Aorta (tissue), 5 donors: ENCODE measurements around the gene CNIH3. TPM values are rescaled to one million over a fixed set of nuclear protein-coding genes. Genes with fewer than 3 reads are reported as not detected.

ENCODE experiments used
- ATAC-seq: fragments of 200-7000 bp; cut with Tn5 transposase; one replicate; pipeline ENCODE4 v1.9.1; 2022; ENCODE audit warnings: moderate library complexity; ENCODE audit not compliant: low FRiP score
- DNase-seq, 2 donors: peaks; one replicate each; pipeline ENCODE4 v3.0.0-alpha.2; 2020
- H3K27ac ChIP-seq, 2 donors: one replicate each; pipeline ENCODE4 v1.5.1; 2013; ENCODE audit warnings: low read length in 2 of 2, mild to moderate bottlenecking in 2 of 2, moderate library complexity in 2 of 2, control low read depth in 1 of 2, inconsistent platforms in 1 of 2, low read depth in 1 of 2
- H3K27me3 ChIP-seq, 2 donors: one replicate each; pipeline ENCODE4 v1.6.1; 2013; ENCODE audit warnings: control low read depth in 1 of 2, low read length in 1 of 2, mild to moderate bottlenecking in 1 of 2, moderate library complexity in 1 of 2; ENCODE audit not compliant: insufficient read depth in 2 of 2, control insufficient read depth in 1 of 2
- H3K36me3 ChIP-seq, 2 donors: one replicate each; pipeline ENCODE4 v1.6.1; 2013; ENCODE audit warnings: control low read depth in 1 of 2, low read length in 1 of 2, mild to moderate bottlenecking in 1 of 2; ENCODE audit not compliant: insufficient read depth in 2 of 2, control insufficient read depth in 1 of 2
- H3K4me1 ChIP-seq, 2 donors: one replicate each; pipeline ENCODE4 v1.6.1; 2013; ENCODE audit warnings: low read length in 2 of 2, control low read depth in 1 of 2, mild to moderate bottlenecking in 1 of 2, moderate library complexity in 1 of 2; ENCODE audit not compliant: insufficient read depth in 2 of 2, control insufficient read depth in 1 of 2
- H3K4me3 ChIP-seq, 2 donors: one replicate each; pipeline ENCODE4 v1.5.1; 2013; ENCODE audit warnings: low read length in 2 of 2, control low read depth in 1 of 2, mild to moderate bottlenecking in 1 of 2
- H3K9me3 ChIP-seq: one replicate; pipeline ENCODE4 v1.6.1; 2013; ENCODE audit warnings: mild to moderate bottlenecking, low read length; ENCODE audit not compliant: control insufficient read depth
- WGBS, 2 donors: extraction: QIAGEN DNeasy Blood & Tissue Kit; methylation state at CpG; one replicate each; pipeline ENCODE4 v1.1.7; 2013; 5-methylcytosine and 5-hydroxymethylcytosine counted together
- intact Hi-C, 2 donors: fragments of 100-400 bp; cut with DNase I; formaldehyde crosslinking; loops; one replicate each; pipeline versions ENCODE4 v1.14.2 to v1.15.0; 2022
- polyA plus RNA-seq, 2 donors: library from polyadenylated mRNA; stranded (reverse); fragments of 200-250 nt; gene quantifications; one replicate each; pipeline ENCODE4 v1.2.3, GENCODE V29; 2013
- total RNA-seq, 2 donors: library from RNA; stranded (reverse); fragmentation: NEBNext Ultra II Directional; extraction: Animal tissue kit (Norgen Biotek cat#: 25700); gene quantifications; one replicate each; pipeline ENCODE4 v1.2.1, GENCODE V29; 2021
- donor health status: healthy with polysubstance abuse.
- donor health status: Bipolar disorder and iron deficiency.
- donor health status: DM: no; HTN: no; CAD: no.
- donor health status: DM: no; HTN: no; CAD: no.
- donor health status: DM: yes; HTN: yes; CAD: no.

The CNIH3 gene
- total and polyA plus RNA-seq, 4 donors: 2.4 to 8.2 (median 3.3) TPM

DNA sequence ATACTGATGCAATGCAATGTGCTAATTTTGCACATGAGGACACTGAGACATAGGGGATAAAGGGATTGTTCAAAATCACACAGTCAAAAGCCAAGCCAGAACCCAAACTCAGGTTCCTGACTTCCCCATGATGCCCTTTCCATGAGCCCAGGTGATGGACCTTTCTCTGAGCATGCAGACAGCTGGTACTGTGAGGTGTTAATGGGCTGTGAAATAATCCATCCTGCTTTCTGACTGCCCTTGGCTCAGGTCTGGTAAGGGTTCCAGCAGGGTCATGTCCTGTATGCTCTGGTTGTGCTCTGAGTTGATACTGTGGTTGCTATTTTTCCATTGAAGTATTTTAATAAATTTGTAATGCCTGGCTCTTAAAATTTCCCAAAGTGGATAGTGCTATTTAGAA is 50.0 kb downstream of the CNIH3 start:
- ATAC-seq: no peak
- no peaks in the 10 kb centered on the region for H3K36me3 ChIP-seq
- no peaks in the 10 kb centered on the region for H3K27me3 ChIP-seq
- no peak overlapping the region for H3K4me3 ChIP-seq
- H3K4me1 ChIP-seq: no peaks in the 10 kb centered on the region
- no peaks in the 10 kb centered on the region for H3K9me3 ChIP-seq
- intact Hi-C loops: no loop called here
- no peak for DNase-seq
- no peak overlapping the region for H3K27ac ChIP-seq

- 49 to 55% methylated on average over 2 of the region's 2 CpGs for WGBS, 2 donors
- ATAC-seq (no peak), DNase-seq (no peak)
- no peaks in the 10 kb centered on the region for H3K4me1 ChIP-seq
- H3K27ac ChIP-seq: no peak overlapping the region
- H3K9me3 ChIP-seq: no peaks in the 10 kb centered on the region
- intact Hi-C loops: no loop called here
- no peaks in the 10 kb centered on the region for H3K36me3 ChIP-seq
- H3K27me3 ChIP-seq: no peaks in the 10 kb centered on the region
- H3K4me3 ChIP-seq: no peak overlapping the region
Observed at GRCh38 chr1:224666913-224667312, 50.8 kb downstream of the CNIH3 start.

DNA sequence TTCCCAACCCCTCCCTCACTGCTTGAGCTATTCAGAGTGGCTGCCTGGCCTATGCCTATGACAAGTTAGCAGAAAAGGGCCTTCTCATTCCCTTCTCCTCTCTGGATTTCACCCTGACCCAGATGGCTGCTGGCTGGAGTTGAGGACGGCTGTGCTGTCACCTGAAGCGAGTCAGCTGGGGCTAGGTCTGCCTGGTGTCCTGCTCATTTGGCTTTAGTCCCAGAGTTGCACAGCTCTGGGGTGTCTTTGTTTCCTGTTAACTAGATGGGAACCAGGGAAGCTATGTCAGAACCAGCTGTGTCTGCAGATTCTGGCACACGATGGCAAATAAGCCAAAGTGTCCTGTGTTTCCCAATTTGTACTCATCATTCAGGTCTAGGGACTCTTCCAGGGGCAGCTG is 52.9 kb downstream of the CNIH3 start:
- Histone ChIP-seq H3K4me1 (no peaks in the 10 kb centered on the region), H3K27me3 (no peaks in the 10 kb centered on the region), H3K27ac (no peak overlapping the region), H3K36me3 (no peaks in the 10 kb centered on the region), H3K9me3 (no peaks in the 10 kb centered on the region), H3K4me3 (no peak overlapping the region)
- intact Hi-C loops: no loop called here
- ATAC-seq (no peak), DNase-seq (no peak)
- WGBS, 2 donors: 68 to 80% methylated on average over 3 of the region's 3 CpGs

DNA sequence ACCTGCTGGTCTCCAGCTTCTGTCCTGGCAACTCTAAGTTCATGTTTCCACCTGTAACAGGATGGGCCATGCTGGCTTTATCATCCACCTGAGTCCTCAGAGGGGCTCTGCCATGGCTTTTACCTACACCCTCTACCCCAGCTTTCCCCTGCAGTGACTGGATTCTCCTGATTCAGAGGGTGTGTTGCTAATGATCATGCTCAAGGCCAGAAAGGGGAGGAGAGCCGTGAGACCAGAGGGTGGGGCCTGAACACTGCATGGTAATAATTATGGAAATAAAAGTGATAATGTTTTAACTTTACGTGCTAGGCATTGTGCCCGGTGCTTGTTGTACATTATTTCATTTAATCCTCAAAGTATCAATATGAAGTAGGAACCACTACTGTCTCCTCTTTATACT is 53.3 kb downstream of the CNIH3 start:
- Histone ChIP-seq H3K27ac (no peak overlapping the region), H3K36me3 (no peaks in the 10 kb centered on the region), H3K9me3 (no peaks in the 10 kb centered on the region), H3K4me1 (no peaks in the 10 kb centered on the region), H3K27me3 (no peaks in the 10 kb centered on the region), H3K4me3 (no peak overlapping the region)
- 87 to 88% methylated on average over 3 of the region's 3 CpGs for WGBS, 2 donors
- no peak for ATAC-seq
- DNase-seq: no peak
- intact Hi-C loops: no loop called here

DNA sequence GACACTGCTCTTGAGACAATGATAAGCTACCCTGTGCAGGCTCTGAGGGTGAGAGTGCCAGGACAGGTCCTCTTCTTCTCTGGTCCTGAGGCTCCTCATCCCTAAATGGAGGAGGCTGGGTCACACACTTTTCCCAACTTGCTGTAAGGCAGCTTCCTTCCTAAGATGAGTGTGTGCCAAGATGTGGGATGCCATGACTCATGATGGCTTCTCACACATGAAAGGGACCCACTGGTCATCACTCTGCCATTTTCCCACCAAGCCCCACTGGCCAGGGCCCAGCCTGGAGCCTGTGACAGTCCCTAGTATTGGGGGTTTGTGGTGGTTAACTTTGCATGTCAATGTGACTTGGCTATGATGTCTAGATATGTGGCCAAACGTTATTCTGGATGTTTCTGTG is 54.4 kb downstream of the CNIH3 start:
- no peaks in the 10 kb centered on the region for H3K9me3 ChIP-seq
- H3K27me3 ChIP-seq: no peaks in the 10 kb centered on the region
- H3K36me3 ChIP-seq: no peaks in the 10 kb centered on the region
- no peaks in the 10 kb centered on the region for H3K4me1 ChIP-seq
- 55 to 57% methylated on average over 1 of the region's 1 CpG for WGBS, 2 donors
- H3K27ac ChIP-seq: no peak overlapping the region
- DNase-seq: no peak
- no peak overlapping the region for H3K4me3 ChIP-seq
- ATAC-seq: no peak
- intact Hi-C loops: no loop called here

DNA sequence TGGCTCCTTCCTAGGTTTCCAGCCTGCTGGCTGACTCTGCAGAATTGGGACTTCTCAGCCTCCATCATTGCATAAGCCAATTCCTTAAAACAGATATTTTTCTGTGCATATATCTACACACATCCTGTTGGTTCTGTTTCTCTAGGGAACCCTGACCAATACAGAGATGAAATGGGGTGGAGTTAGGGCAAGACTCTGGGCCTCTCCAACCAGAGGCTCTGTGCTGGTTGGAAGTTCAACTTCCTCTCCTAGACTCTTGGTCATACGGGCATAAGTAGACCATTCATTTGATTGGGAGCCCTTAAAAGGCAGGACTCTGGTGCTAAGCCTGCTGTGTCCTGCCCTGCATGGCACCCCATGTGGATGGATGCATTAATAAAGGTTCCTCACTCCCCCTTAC is 55.0 kb downstream of the CNIH3 start:
- H3K4me3 ChIP-seq: no peak overlapping the region
- no peaks in the 10 kb centered on the region for H3K36me3 ChIP-seq
- 55 to 60% methylated on average over 1 of the region's 1 CpG for WGBS, 2 donors
- ATAC-seq: no peak
- no peaks in the 10 kb centered on the region for H3K4me1 ChIP-seq
- intact Hi-C loops: no loop called here
- H3K9me3 ChIP-seq: no peaks in the 10 kb centered on the region
- no peak overlapping the region for H3K27ac ChIP-seq
- no peaks in the 10 kb centered on the region for H3K27me3 ChIP-seq
- no peak for DNase-seq

- Histone ChIP-seq H3K4me3 (no peak overlapping the region), H3K27ac (no peak overlapping the region), H3K27me3 (no peaks in the 10 kb centered on the region), H3K36me3 (no peaks in the 10 kb centered on the region), H3K9me3 (no peaks in the 10 kb centered on the region), H3K4me1 (no peaks in the 10 kb centered on the region)
- intact Hi-C loops: no loop called here
- 43 to 51% methylated on average over 4 of the region's 4 CpGs for WGBS, 2 donors
- DNase-seq (no peak), ATAC-seq (no peak)
Observed at GRCh38 chr1:224673141-224673540, 57.0 kb downstream of the CNIH3 start.

DNA sequence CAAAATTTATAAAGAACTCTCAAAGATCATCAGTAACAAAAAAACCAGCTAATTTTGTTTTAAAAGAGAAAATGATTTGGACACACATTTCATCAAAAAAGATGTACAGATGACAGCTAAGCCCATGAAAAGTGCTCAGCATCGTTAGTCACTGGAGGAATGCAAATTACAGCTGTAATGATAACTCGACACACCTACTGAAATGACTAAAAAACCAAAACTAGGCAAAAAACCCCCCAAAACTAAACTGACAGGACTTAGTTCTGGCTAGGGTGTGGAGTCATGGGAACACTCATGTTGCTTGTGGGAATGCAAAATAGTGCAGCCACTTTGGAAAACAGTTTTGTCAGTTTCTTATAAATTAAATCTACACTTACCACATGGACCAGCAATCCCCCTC is 59.5 kb downstream of the CNIH3 start:
- Histone ChIP-seq H3K4me3 (no peak overlapping the region), H3K27me3 (no peaks in the 10 kb centered on the region), H3K9me3 (no peaks in the 10 kb centered on the region), H3K4me1 (no peaks in the 10 kb centered on the region), H3K36me3 (no peaks in the 10 kb centered on the region), H3K27ac (no peak overlapping the region)
- ATAC-seq (no peak), DNase-seq (no peak)
- 79 to 80% methylated on average over 2 of the region's 2 CpGs for WGBS, 2 donors
- intact Hi-C loops: no loop called here

GRCh38 chr1:224676551-224676950 is 60.4 kb downstream of the CNIH3 start:
- Histone ChIP-seq H3K36me3 (no peaks in the 10 kb centered on the region), H3K4me3 (no peak overlapping the region), H3K4me1 (no peaks in the 10 kb centered on the region), H3K27ac (no peak overlapping the region), H3K9me3 (no peaks in the 10 kb centered on the region), H3K27me3 (no peaks in the 10 kb centered on the region)
- ATAC-seq (no peak), DNase-seq (no peak)
- 54 to 59% methylated on average over 5 of the region's 5 CpGs for WGBS, 2 donors
- intact Hi-C loops: no loop called here
